ENCODE measurements around the gene OR51B4.
"Not testable (repeated sequence)": the region's sequence is repeated elsewhere in the genome, so short reads cannot be mapped to it uniquely, and the experiment has no call there.

Gene OR51B4

GRCh38 chr11:5269715-5270147, 32.0 kb downstream of the OR51B4 start, which contains the start of gene HBE1:
Gene HBE1 (minus strand): TSS chr11:5269945. CDS start chr11:5269890, 55 bp downstream.
- DNase-seq = no peak

GRCh38 chr11:5267033-5267563, 34.6 kb downstream of the OR51B4 start:
- DNase-seq = no peak

GRCh38 chr11:5266609-5267008, 35.1 kb downstream of the OR51B4 start:
- DNase-seq = no peak

- no peak for DNase-seq
Measured at GRCh38 chr11:5265832-5266231, 35.9 kb downstream of the OR51B4 start.

GRCh38 chr11:5258543-5259262, 43.0 kb downstream of the OR51B4 start:
- DNase-seq = no peak

GRCh38 chr11:5257296-5257695, 44.5 kb downstream of the OR51B4 start:
- no peak for DNase-seq

GRCh38 chr11:5254646-5255413, 46.9 kb downstream of the OR51B4 start, which contains the start of gene HBG2:
Gene HBG2 (minus strand): TSS chr11:5254781. CDS start chr11:5254728, 53 bp downstream.
- DNase-seq = not testable (repeated sequence)

GRCh38 chr11:5254023-5254422, 47.7 kb downstream of the OR51B4 start:
- DNase-seq = not testable (repeated sequence)

- DNase-seq = not testable (repeated sequence)
Measured at GRCh38 chr11:5253440-5253839, 48.3 kb downstream of the OR51B4 start.

GRCh38 chr11:5252919-5253265, 48.9 kb downstream of the OR51B4 start:
- no peak for DNase-seq

- DNase-seq = no peak
Measured at GRCh38 chr11:5252192-5252918, 49.4 kb downstream of the OR51B4 start.

GRCh38 chr11:5251746-5252145, 50.0 kb downstream of the OR51B4 start:
- DNase-seq = no peak

All from CD4-positive, alpha-beta T cell treated with Interleukin-15 for 1 hour (primary cell).